ENCODE results near the gene RNF5.

RNF5 gene

GRCh38 chr6:32148289-32149091 is 29.7 kb upstream of the RNF5 start:
- no peak for TF ChIP-seq CTCF (IDR thresholded peaks at IDR 0.05; ENCODE audit: insufficient read depth, low read depth, low read length, missing control alignments)
- no peak overlapping the region for H3K4me3 ChIP-seq (ENCODE audit: low read depth, low read length)
- DNase-seq (ENCODE audit: low read depth): no peak

- no peak for DNase-seq (ENCODE audit: low read depth)
- no peak overlapping the region for H3K4me3 ChIP-seq (ENCODE audit: low read depth, low read length)
- no peak for TF ChIP-seq CTCF (IDR thresholded peaks at IDR 0.05; ENCODE audit: insufficient read depth, low read depth, low read length, missing control alignments)
Observed at GRCh38 chr6:32149092-32149755, 29.0 kb upstream of the RNF5 start.

GRCh38 chr6:32149932-32150870 is 28.0 kb upstream of the RNF5 start:
- no peak for DNase-seq (ENCODE audit: low read depth)
- H3K4me3 ChIP-seq (ENCODE audit: low read depth, low read length): no peak overlapping the region
- no peak for TF ChIP-seq CTCF (IDR thresholded peaks at IDR 0.05; ENCODE audit: insufficient read depth, low read depth, low read length, missing control alignments)

GRCh38 chr6:32151181-32151862 is 26.9 kb upstream of the RNF5 start:
- TF ChIP-seq CTCF (IDR thresholded peaks at IDR 0.05; ENCODE audit: insufficient read depth, low read depth, low read length, missing control alignments): no peak
- no peak for DNase-seq (ENCODE audit: low read depth)
- no peak overlapping the region for H3K4me3 ChIP-seq (ENCODE audit: low read depth, low read length)

- H3K4me3 ChIP-seq (ENCODE audit: low read depth, low read length): no peak within 1 kb of the TSS
- no peak for DNase-seq (ENCODE audit: low read depth)
- no peak for TF ChIP-seq CTCF (IDR thresholded peaks at IDR 0.05; ENCODE audit: insufficient read depth, low read depth, low read length, missing control alignments)
Observed at GRCh38 chr6:32151863-32152768, 26.1 kb upstream of the RNF5 start, which contains the start of gene PRRT1. TSS of gene PRRT1 (minus strand) at chr6:32151939. CDS start at chr6:32151827, 112 bp downstream.
